Neural cell (in vitro differentiated cells): ENCODE measurements around the gene PDE9A. TPM values are rescaled to one million over a fixed set of nuclear protein-coding genes. Genes with fewer than 3 reads are reported as not detected.

ENCODE experiments used
- H2AFZ ChIP-seq: fragments of 200-600, 300-800 bp; sonication (generic), shearing (Covaris generic); 2 replicates; pipeline ENCODE4 v1.6.0; 2014; ENCODE audit warnings: low read depth, mild to moderate bottlenecking, antibody characterized with exemption, low read length, moderate library complexity
- H3F3A ChIP-seq: fragments of 200-600 bp; shearing (Covaris generic); 2 replicates; pipeline ENCODE4 v1.6.1; 2016; ENCODE audit warnings: mild to moderate bottlenecking, moderate library complexity, mixed read lengths, antibody characterized with exemption, low read length; ENCODE audit not compliant: insufficient read depth, poor library complexity, severe bottlenecking
- H3K27ac ChIP-seq: fragments of 200-600, 300-800 bp; sonication (generic), shearing (Covaris generic); 2 replicates; pipeline ENCODE4 v1.5.1; 2014; ENCODE audit warnings: mild to moderate bottlenecking, low read length, moderate library complexity
- H3K27me3 ChIP-seq: fragments of 300-800, 200-600 bp; sonication (generic), shearing (Covaris generic); 2 replicates; pipeline ENCODE4 v1.6.0; 2014; ENCODE audit warnings: mild to moderate bottlenecking, low read depth, low read length, moderate library complexity; ENCODE audit not compliant: insufficient read depth
- H3K36me3 ChIP-seq: fragments of 300-800, 200-600 bp; sonication (generic), shearing (Covaris generic); 2 replicates; pipeline ENCODE4 v1.5.1; 2014; ENCODE audit warnings: mild to moderate bottlenecking, antibody characterized with exemption, low read length, moderate library complexity; ENCODE audit not compliant: insufficient read depth
- H3K4me2 ChIP-seq: fragments of 300-800, 200-600 bp; sonication (generic), shearing (Covaris generic); 2 replicates; pipeline ENCODE4 v1.6.0; 2014; ENCODE audit warnings: mild to moderate bottlenecking, low read length
- H3K4me3 ChIP-seq: fragments of 300-800, 200-600 bp; sonication (generic), shearing (Covaris generic); 2 replicates; pipeline ENCODE4 v1.5.1; 2014; ENCODE audit warnings: mild to moderate bottlenecking, low read length, moderate library complexity
- H3K79me2 ChIP-seq: fragments of 200-600 bp; shearing (Covaris generic); replicated peaks from 2 replicates; pipeline ENCODE4 v1.6.0; 2014; ENCODE audit warnings: mild to moderate bottlenecking, low read length, moderate library complexity; ENCODE audit not compliant: insufficient read depth
- H3K9ac ChIP-seq: fragments of 300-800, 200-600 bp; sonication (generic), shearing (Covaris generic); 2 replicates; pipeline ENCODE4 v1.6.1; 2016; ENCODE audit warnings: mild to moderate bottlenecking, low read length, mixed read lengths
- H3K9me2 ChIP-seq: fragments of 200-600 bp; shearing (Covaris generic); 2 replicates; pipeline ENCODE4 v1.6.1; 2016; ENCODE audit warnings: mild to moderate bottlenecking, low read length, mixed read lengths; ENCODE audit not compliant: insufficient read depth
- H3K9me3 ChIP-seq: fragments of 200-600, 300-800 bp; sonication (generic), shearing (Covaris generic); 2 replicates; pipeline ENCODE4 v1.6.1; 2016; ENCODE audit warnings: mild to moderate bottlenecking, mixed run types, low read length, moderate library complexity, mixed read lengths
- H4K20me1 ChIP-seq: fragments of 200-600 bp; shearing (Covaris generic); 2 replicates; pipeline ENCODE4 v1.6.1; 2016; ENCODE audit warnings: mild to moderate bottlenecking, mixed run types; ENCODE audit not compliant: insufficient read depth
- EP300 ChIP-seq: fragments of 450-650 bp; conservative IDR thresholded peaks from 2 replicates; pipeline ENCODE4 v1.6.1; 2014; ENCODE audit warnings: antibody characterized with exemption, mild to moderate bottlenecking, moderate library complexity; ENCODE audit not compliant: poor library complexity, severe bottlenecking
- EZH2 ChIP-seq: fragments of 200-600, 300-800 bp; shearing (Covaris generic), sonication (generic); IDR thresholded peaks from 2 replicates; pipeline ENCODE4 v1.6.1; 2014; ENCODE audit warnings: antibody characterized with exemption, low read length, borderline replicate concordance, mild to moderate bottlenecking; ENCODE audit not compliant: insufficient read depth, poor library complexity, severe bottlenecking
- MXI1 ChIP-seq: fragments of 450-650 bp; conservative IDR thresholded peaks from 2 replicates; pipeline ENCODE4 v1.6.1; 2014; ENCODE audit warnings: antibody characterized with exemption, mild to moderate bottlenecking; ENCODE audit not compliant: poor library complexity, severe bottlenecking
- POLR2AphosphoS5 ChIP-seq: IDR thresholded peaks from 2 replicates; pipeline ENCODE4 v1.6.1; 2012
- RAD21 ChIP-seq: fragments of 450-650 bp; conservative IDR thresholded peaks from 2 replicates; pipeline ENCODE4 v1.6.1; 2014; ENCODE audit warnings: antibody characterized with exemption, mild to moderate bottlenecking, moderate library complexity
- SMC3 ChIP-seq: fragments of 450-650 bp; conservative IDR thresholded peaks from 2 replicates; pipeline ENCODE4 v1.6.1; 2014; ENCODE audit warnings: antibody characterized with exemption, mild to moderate bottlenecking, moderate library complexity; ENCODE audit not compliant: poor library complexity
- TAF1 ChIP-seq: IDR thresholded peaks from 2 replicates; pipeline ENCODE4 v1.6.1; 2012; ENCODE audit warnings: low read depth
- polyA plus RNA-seq: library from polyadenylated mRNA; depleted of rRNA; stranded (reverse); fragments of >200 nt; gene quantifications from 2 replicates; pipeline ENCODE4 v1.2.3, GENCODE V29; 2014
- TF ChIP-seq, protein P1 (sequence below): fragments of 450-650 bp; IDR thresholded peaks from 2 replicates; pipeline ENCODE4 v1.5.1; 2014; ENCODE audit warnings: antibody characterized with exemption, mild to moderate bottlenecking, moderate library complexity; ENCODE audit not compliant: poor library complexity, severe bottlenecking
- TF ChIP-seq, protein P2 (sequence below): IDR thresholded peaks from 2 replicates; pipeline ENCODE4 v1.6.1; 2012; ENCODE audit warnings: borderline replicate concordance

PDE9A gene
- polyA plus RNA-seq, 1 donor from 2014 or later, result 32.2 TPM

DNA sequence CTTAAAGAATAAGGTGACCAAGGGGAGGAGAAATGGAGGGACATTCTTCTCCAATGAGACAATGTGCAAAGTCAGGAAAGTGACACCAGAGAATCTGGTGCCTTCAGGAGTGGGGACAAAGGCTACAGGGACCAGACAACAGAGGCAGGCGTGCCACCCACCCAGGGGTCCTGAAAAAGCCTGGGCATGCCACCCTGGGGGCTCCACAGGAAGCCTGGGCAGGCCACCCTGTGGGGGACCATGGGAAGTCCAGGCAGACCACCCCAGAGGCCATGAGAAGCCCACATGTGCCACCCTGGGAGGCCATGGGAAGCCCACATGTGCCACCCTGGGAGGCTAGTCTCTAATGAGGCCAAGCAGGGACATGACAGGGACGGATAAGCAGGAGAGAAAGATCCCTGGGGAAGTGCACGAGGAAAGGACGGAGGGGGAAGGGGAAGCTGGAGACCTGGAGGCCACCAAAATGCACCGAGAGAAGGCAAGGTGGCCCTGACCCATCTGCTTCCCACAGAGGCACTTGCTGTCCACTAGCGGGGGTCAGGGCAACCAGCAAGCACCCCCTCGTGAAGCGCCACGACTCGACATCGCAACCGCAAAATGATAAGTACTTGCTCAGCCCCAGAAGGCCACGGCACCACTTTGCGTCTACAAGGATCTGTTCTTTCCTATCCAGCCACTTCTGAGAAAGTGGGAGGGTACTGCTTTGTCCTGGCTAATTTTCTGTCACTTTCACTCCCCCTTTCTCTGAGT is 7.2 kb upstream of the PDE9A start:
- no peaks in the 10 kb centered on the region for H3K27me3 ChIP-seq
- no peak overlapping the region for H3K27ac ChIP-seq
- H3K4me3 ChIP-seq, result no peak overlapping the region
- no peaks in the 10 kb centered on the region for H3K36me3 ChIP-seq
- H3F3A ChIP-seq, result no peaks in the 10 kb centered on the region
- H3K4me2 ChIP-seq, result no peak overlapping the region
- no peak for TF ChIP-seq EZH2
- no peak for TF ChIP-seq RAD21
- TF ChIP-seq MXI1, result no peak
- TF ChIP-seq, protein P1, sequence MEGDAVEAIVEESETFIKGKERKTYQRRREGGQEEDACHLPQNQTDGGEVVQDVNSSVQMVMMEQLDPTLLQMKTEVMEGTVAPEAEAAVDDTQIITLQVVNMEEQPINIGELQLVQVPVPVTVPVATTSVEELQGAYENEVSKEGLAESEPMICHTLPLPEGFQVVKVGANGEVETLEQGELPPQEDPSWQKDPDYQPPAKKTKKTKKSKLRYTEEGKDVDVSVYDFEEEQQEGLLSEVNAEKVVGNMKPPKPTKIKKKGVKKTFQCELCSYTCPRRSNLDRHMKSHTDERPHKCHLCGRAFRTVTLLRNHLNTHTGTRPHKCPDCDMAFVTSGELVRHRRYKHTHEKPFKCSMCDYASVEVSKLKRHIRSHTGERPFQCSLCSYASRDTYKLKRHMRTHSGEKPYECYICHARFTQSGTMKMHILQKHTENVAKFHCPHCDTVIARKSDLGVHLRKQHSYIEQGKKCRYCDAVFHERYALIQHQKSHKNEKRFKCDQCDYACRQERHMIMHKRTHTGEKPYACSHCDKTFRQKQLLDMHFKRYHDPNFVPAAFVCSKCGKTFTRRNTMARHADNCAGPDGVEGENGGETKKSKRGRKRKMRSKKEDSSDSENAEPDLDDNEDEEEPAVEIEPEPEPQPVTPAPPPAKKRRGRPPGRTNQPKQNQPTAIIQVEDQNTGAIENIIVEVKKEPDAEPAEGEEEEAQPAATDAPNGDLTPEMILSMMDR, result no peak
- no peak for TF ChIP-seq POLR2AphosphoS5
- TF ChIP-seq SMC3, result no peak
- no peak for TF ChIP-seq EP300
- TF ChIP-seq TAF1, result no peak
- TF ChIP-seq, protein P2, sequence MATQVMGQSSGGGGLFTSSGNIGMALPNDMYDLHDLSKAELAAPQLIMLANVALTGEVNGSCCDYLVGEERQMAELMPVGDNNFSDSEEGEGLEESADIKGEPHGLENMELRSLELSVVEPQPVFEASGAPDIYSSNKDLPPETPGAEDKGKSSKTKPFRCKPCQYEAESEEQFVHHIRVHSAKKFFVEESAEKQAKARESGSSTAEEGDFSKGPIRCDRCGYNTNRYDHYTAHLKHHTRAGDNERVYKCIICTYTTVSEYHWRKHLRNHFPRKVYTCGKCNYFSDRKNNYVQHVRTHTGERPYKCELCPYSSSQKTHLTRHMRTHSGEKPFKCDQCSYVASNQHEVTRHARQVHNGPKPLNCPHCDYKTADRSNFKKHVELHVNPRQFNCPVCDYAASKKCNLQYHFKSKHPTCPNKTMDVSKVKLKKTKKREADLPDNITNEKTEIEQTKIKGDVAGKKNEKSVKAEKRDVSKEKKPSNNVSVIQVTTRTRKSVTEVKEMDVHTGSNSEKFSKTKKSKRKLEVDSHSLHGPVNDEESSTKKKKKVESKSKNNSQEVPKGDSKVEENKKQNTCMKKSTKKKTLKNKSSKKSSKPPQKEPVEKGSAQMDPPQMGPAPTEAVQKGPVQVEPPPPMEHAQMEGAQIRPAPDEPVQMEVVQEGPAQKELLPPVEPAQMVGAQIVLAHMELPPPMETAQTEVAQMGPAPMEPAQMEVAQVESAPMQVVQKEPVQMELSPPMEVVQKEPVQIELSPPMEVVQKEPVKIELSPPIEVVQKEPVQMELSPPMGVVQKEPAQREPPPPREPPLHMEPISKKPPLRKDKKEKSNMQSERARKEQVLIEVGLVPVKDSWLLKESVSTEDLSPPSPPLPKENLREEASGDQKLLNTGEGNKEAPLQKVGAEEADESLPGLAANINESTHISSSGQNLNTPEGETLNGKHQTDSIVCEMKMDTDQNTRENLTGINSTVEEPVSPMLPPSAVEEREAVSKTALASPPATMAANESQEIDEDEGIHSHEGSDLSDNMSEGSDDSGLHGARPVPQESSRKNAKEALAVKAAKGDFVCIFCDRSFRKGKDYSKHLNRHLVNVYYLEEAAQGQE, result no peak
- H3K9me3 ChIP-seq, result no peaks in the 10 kb centered on the region
- no peaks in the 10 kb centered on the region for H4K20me1 ChIP-seq
- no peaks in the 10 kb centered on the region for H3K9me2 ChIP-seq
- H3K9ac ChIP-seq, result no peak overlapping the region
- H2AFZ ChIP-seq, result no peak overlapping the region
- no peaks in the 10 kb centered on the region for H3K79me2 ChIP-seq

DNA sequence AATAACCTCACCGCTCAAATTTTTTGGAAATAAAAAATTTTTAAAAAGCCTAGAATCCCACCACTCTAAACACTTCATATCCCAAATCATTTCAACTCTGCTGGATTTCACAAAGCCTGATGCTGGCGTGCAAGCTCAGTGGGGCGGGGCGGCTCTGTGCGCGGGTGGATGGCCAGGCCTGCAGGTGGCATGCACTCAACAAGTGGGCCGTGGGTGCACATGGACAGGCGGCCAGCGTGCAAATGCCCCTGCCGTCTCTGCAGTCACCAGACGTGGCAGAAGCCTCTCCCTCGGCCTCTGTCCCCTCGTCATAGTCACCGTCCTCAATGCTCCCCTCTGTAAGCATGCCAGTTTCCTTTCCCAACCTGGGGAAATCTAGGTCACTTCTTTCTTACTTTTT is 6.6 kb upstream of the PDE9A start:
- TF ChIP-seq RAD21, result no peak
- no peak for TF ChIP-seq EP300
- no peak for TF ChIP-seq EZH2
- no peak for TF ChIP-seq MXI1
- TF ChIP-seq, protein P2, result no peak
- no peak for TF ChIP-seq SMC3
- TF ChIP-seq POLR2AphosphoS5, result no peak
- TF ChIP-seq, protein P1, result no peak
- TF ChIP-seq TAF1, result no peak
- no peak overlapping the region for H3K4me3 ChIP-seq

More for the DNA sequence above, 6.6 kb upstream of the PDE9A start:
- H3F3A ChIP-seq, result no peaks in the 10 kb centered on the region
- no peaks in the 10 kb centered on the region for H3K9me2 ChIP-seq
- H3K9ac ChIP-seq, result no peak overlapping the region
- H3K27ac ChIP-seq, result no peak overlapping the region
- no peaks in the 10 kb centered on the region for H3K27me3 ChIP-seq
- H4K20me1 ChIP-seq, result no peaks in the 10 kb centered on the region
- no peaks in the 10 kb centered on the region for H3K36me3 ChIP-seq
- no peak overlapping the region for H3K4me2 ChIP-seq
- H3K9me3 ChIP-seq, result no peaks in the 10 kb centered on the region
- no peak overlapping the region for H2AFZ ChIP-seq
- H3K79me2 ChIP-seq, result no peaks in the 10 kb centered on the region
